Activated CD8-positive, alpha-beta memory T cell treated with anti-CD3 and anti-CD28 coated beads, Interleukin-2, amount 50 U/mL, for 24 hours (primary cell): Measurements from ENCODE around the gene C1orf87.
"Not testable (repeated sequence)": the region's sequence is repeated elsewhere in the genome, so short reads cannot be mapped to it uniquely, and the experiment has no call there.

Experiments
- DNase-seq: peaks from one replicate; pipeline ENCODE4 v3.0.0-alpha.2; 2020; ENCODE audit errors: extremely low read depth

The C1orf87 gene

GRCh38 chr1:59994302-59995198, 79.0 kb downstream of the C1orf87 start:
- no peak for DNase-seq

- DNase-seq: no peak
These were observed 81.3 kb downstream of the C1orf87 start for GRCh38 chr1:59992040-59992820.

GRCh38 chr1:59990470-59990869, 83.1 kb downstream of the C1orf87 start:
- no peak for DNase-seq

- no peak for DNase-seq
These were observed 86.9 kb downstream of the C1orf87 start for GRCh38 chr1:59986516-59987310.

- DNase-seq: no peak
These were observed 87.6 kb downstream of the C1orf87 start for GRCh38 chr1:59985911-59986515.

GRCh38 chr1:59979666-59980065, 93.9 kb downstream of the C1orf87 start:
- DNase-seq: no peak

GRCh38 chr1:59978511-59978910, 95.1 kb downstream of the C1orf87 start:
- no peak for DNase-seq

- DNase-seq: no peak
These were observed 95.5 kb downstream of the C1orf87 start for GRCh38 chr1:59978026-59978425.

- no peak for DNase-seq
These were observed 96.5 kb downstream of the C1orf87 start for GRCh38 chr1:59977075-59977410.

- no peak for DNase-seq
These were observed 97.1 kb downstream of the C1orf87 start for GRCh38 chr1:59976194-59977074.

GRCh38 chr1:59973719-59974118, 99.9 kb downstream of the C1orf87 start:
- no peak for DNase-seq

- DNase-seq: no peak
These were observed 101.2 kb downstream of the C1orf87 start for GRCh38 chr1:59972216-59972927.

GRCh38 chr1:59971464-59971911, 102.1 kb downstream of the C1orf87 start:
- no peak for DNase-seq

GRCh38 chr1:59969542-59970175, 103.9 kb downstream of the C1orf87 start:
- not testable (repeated sequence) for DNase-seq

- not testable (repeated sequence) for DNase-seq
These were observed 104.8 kb downstream of the C1orf87 start for GRCh38 chr1:59968746-59969145.

GRCh38 chr1:59967780-59968179, 105.8 kb downstream of the C1orf87 start:
- DNase-seq: no peak

- DNase-seq: no peak
These were observed 106.4 kb downstream of the C1orf87 start for GRCh38 chr1:59967141-59967697.

GRCh38 chr1:59952065-59952464, 121.5 kb downstream of the C1orf87 start:
- DNase-seq: no peak

GRCh38 chr1:59949648-59950047, 123.9 kb downstream of the C1orf87 start:
- DNase-seq: no peak
